HG02798 (cell line): ENCODE data around the gene GNPNAT1.
"Not testable (repeated sequence)": the region's sequence is repeated elsewhere in the genome, so short reads cannot be mapped to it uniquely, and the experiment has no call there.

Experiments used
- ATAC-seq: cut with Tn5 transposase; IDR thresholded peaks from one replicate; pipeline ENCODE4 v1.9.1; 2021; ENCODE audit warnings: mild to moderate bottlenecking; ENCODE audit not compliant: unreplicated experiment, poor library complexity

GNPNAT1 gene

DNA sequence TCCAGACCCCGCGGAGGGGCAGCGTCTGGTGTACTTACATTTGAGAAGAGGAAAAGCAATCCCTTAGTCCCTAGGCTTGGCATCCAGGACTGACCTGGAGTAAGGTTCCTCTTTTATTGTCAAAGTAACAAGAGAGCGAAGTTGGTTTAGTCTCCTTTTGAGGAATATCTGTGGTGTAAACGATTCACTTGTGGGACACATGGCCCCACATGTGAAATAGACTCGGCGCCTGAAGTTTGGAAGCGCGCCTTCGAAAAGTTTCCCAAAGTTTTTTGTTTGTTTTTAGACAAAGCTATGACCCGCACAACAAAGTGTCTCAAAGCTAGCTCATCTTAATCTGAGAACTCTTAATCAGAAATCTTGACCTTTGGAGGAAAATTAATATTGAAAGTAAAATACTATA is 60.7 kb downstream of the GNPNAT1 start:
- no peak for ATAC-seq

DNA sequence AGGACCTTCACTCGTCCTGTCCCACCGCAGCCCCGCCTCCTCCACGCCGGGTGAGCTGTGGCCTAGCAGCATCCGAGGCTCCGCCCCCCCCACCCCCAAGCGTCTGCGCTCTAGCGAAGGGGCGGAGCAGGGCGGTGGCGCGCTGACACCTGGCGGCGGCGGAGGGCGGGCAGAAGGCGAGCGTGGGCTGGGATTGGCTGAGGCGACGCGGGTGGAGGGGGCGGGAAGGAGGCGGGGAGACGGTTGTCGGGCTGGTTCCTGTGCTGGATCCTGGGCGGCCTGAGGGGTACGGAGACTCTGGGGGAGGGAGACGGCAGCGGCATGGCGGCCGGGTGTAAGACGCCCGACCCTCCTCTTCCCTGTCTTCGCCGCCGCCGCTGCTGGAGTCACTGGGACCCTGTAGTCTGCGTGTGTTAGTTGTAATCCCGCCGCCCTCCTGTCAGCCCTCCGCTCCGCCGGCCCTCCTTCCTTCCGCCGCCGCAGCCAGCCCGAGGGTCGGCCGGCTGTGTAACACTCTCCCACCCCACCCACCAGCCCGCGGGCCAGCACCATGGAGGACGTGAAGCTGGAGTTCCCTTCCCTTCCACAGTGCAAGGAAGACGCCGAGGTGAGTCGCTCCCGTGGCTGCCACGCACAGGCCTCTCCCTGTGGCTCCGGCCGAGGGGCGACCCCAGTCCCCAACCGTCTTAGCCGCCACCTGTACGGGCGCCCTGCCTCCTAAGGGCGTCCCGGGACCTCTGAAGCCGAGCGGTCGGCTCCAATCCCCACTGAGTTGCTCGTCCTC is 61.3 kb downstream of the GNPNAT1 start, which contains the start of gene STYX:
Gene STYX, plus strand, starts transcription at position 242 of the 784 bp plus-strand sequence. Its CDS starts 309 bp downstream, at position 551.
- peak; percentile 95 for ATAC-seq

- ATAC-seq: no peak
These were observed 61.9 kb downstream of the GNPNAT1 start for GRCh38 chr14:52729585-52729924.

DNA sequence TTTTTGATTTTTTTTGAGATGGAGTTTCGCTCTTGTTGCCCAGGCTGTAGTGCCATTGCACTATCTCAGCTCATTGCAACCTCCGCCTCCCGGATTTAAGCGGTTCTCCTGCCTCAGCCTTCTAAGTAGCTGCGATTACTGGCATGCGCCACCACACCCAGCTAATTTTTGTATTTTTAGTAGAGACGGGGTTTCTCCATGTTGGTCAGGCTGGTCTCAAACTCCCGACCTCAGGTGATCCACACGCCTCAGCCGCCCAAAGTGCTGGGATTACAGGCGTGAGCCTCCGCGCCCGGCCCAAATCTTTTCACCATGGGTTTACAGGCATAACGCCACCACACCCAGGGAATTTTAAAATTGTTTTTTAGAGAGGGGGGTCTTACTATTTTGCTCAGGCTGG is 62.4 kb downstream of the GNPNAT1 start:
- not testable (repeated sequence) for ATAC-seq

GRCh38 chr14:52727509-52727908 is 63.9 kb downstream of the GNPNAT1 start:
- not testable (repeated sequence) for ATAC-seq
